Esophagus muscularis mucosa (tissue), 4 donors: ENCODE data around the gene CCDC24.

Experiments
- EP300 ChIP-seq: sonication (generic); formaldehyde crosslinking; IDR thresholded peaks from one replicate; pipeline ENCODE4 v1.6.1; 2017; ENCODE audit warnings: antibody characterized with exemption
- POLR2A ChIP-seq: fragments of 450-650 bp; IDR thresholded peaks from one replicate; pipeline ENCODE4 v1.6.1; 2017; ENCODE audit warnings: antibody characterized with exemption, moderate library complexity, mild to moderate bottlenecking, low read depth
- TF ChIP-seq, protein P1 (sequence below), 3 experiments: fragments of 200-600 bp in 2 of 3; fragments of 450-650 bp in 1 of 3; sonication (generic) in 2 of 3; IDR thresholded peaks; one replicate each; pipeline ENCODE4 v1.5.1; 2017 to 2019; ENCODE audit warnings: antibody characterized with exemption in 3 of 3, mild to moderate bottlenecking in 2 of 3, moderate library complexity in 1 of 3

DNA sequence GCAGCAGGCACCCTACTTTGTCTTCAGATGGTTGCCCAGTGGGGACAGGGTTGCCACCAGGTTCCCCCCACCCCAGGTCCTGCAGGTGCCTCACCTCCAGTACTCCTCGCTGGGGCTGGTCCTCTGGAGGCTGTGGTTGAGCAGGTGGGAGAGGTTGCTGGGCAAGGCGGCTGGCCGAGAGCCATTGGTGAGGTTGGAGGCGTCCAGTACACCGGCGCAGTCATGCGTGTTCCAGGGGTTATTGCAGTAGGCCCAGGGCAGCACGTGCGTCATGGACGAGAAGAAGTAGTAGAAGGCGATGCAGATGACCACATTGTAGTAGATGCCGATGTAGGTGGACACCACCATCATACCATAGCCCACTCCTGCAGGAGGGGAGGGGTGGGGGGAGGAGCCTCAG, 16.9 kb downstream of the CCDC24 start:
- TF ChIP-seq EP300 (no peak), POLR2A (no peak)
- TF ChIP-seq, protein P1, sequence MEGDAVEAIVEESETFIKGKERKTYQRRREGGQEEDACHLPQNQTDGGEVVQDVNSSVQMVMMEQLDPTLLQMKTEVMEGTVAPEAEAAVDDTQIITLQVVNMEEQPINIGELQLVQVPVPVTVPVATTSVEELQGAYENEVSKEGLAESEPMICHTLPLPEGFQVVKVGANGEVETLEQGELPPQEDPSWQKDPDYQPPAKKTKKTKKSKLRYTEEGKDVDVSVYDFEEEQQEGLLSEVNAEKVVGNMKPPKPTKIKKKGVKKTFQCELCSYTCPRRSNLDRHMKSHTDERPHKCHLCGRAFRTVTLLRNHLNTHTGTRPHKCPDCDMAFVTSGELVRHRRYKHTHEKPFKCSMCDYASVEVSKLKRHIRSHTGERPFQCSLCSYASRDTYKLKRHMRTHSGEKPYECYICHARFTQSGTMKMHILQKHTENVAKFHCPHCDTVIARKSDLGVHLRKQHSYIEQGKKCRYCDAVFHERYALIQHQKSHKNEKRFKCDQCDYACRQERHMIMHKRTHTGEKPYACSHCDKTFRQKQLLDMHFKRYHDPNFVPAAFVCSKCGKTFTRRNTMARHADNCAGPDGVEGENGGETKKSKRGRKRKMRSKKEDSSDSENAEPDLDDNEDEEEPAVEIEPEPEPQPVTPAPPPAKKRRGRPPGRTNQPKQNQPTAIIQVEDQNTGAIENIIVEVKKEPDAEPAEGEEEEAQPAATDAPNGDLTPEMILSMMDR (IDR thresholded peaks at IDR 0.05), result no peak
